ENCODE measurements around the gene PHF2. TPM values are rescaled to one million over a fixed set of nuclear protein-coding genes. Genes with fewer than 3 reads are reported as not detected.

The PHF2 gene
- total RNA-seq, 1 donor from 2014 or later: 36.5 TPM

DNA sequence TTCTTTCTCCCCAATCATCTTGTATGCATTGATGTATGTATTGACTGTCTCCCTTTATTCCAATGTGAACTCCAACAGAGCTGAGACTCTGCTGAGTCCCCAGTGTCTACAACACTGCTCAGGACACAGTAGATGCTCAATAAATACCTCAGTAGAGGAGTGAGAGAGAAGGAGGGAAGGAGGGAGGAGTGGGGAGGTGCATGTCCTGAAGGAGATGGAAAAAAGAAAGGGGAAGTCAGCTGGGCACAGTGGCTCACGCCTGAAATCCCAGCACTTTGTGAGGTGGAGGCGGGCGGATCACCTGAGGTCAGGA is 2.9 kb upstream of the PHF2 start:
- no peak for DNase-seq (ENCODE audit: low spot score, unreplicated experiment)
- Mint-ChIP-seq H3K4me3 (ENCODE audit: low read depth) (no peak overlapping the region), H3K27me3 (no peaks in the 10 kb centered on the region), H3K4me1 (ENCODE audit: low read depth) (peaks cover 15% of the 10 kb centered on the region), H3K9me3 (ENCODE audit: low read depth) (peaks cover 10% of the 10 kb centered on the region), H3K36me3 (ENCODE audit: insufficient read depth) (peaks cover 11% of the 10 kb centered on the region), H3K27ac (no peak overlapping the region)
- TF ChIP-seq, protein P1, sequence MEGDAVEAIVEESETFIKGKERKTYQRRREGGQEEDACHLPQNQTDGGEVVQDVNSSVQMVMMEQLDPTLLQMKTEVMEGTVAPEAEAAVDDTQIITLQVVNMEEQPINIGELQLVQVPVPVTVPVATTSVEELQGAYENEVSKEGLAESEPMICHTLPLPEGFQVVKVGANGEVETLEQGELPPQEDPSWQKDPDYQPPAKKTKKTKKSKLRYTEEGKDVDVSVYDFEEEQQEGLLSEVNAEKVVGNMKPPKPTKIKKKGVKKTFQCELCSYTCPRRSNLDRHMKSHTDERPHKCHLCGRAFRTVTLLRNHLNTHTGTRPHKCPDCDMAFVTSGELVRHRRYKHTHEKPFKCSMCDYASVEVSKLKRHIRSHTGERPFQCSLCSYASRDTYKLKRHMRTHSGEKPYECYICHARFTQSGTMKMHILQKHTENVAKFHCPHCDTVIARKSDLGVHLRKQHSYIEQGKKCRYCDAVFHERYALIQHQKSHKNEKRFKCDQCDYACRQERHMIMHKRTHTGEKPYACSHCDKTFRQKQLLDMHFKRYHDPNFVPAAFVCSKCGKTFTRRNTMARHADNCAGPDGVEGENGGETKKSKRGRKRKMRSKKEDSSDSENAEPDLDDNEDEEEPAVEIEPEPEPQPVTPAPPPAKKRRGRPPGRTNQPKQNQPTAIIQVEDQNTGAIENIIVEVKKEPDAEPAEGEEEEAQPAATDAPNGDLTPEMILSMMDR (IDR thresholded peaks at IDR 0.05; ENCODE audit: unreplicated experiment): no peak

DNA sequence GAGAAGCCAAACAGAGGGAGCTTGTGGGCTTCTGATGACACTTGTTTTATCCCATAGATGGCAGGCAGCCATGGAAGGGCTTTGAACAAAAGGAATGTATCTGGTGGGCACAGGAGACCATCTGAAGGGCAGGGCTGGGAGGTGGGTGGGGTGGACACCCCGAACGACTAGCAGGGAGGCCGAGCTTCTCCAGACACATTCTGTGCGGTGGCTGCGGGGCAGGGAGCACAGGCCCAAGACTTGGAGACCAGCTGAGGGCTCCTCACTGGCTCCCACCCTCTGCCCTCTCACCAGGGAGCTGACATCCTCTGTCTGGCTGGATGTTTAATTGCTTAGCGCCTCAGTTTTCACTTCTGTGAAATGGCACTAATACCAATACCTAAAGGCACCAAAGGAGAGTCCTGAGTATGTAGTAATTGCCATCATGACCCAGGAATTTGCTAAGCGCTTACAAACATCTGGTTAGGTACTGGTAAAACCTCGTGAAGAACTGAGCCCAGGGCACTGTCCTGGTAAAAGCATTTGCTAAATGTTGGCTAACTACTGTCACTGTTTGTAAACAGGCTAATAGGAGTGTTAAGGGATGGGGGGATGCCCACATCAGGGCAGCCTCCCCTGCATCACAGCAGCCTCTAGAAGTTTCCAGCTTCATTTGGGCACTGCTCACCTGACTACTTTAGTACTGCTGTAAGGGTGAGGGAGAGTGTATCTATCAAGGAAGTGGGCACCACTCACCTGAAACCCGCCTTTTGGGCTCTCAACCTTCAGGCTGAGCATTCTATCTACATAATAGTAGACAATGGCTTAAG is 2.1 kb upstream of the PHF2 start:
- peaks cover 10% of the 10 kb centered on the region for H3K9me3 Mint-ChIP-seq (ENCODE audit: low read depth)
- H3K27ac Mint-ChIP-seq: no peak overlapping the region
- H3K27me3 Mint-ChIP-seq: no peaks in the 10 kb centered on the region
- peaks cover 11% of the 10 kb centered on the region for H3K36me3 Mint-ChIP-seq (ENCODE audit: insufficient read depth)
- no peak for DNase-seq (ENCODE audit: low spot score, unreplicated experiment)
- peak overlapping the region; percentile 90 for H3K4me3 Mint-ChIP-seq (ENCODE audit: low read depth)
- peaks cover 17% of the 10 kb centered on the region for H3K4me1 Mint-ChIP-seq (ENCODE audit: low read depth)
- TF ChIP-seq, protein P1 (IDR thresholded peaks at IDR 0.05; ENCODE audit: unreplicated experiment): no peak

DNA sequence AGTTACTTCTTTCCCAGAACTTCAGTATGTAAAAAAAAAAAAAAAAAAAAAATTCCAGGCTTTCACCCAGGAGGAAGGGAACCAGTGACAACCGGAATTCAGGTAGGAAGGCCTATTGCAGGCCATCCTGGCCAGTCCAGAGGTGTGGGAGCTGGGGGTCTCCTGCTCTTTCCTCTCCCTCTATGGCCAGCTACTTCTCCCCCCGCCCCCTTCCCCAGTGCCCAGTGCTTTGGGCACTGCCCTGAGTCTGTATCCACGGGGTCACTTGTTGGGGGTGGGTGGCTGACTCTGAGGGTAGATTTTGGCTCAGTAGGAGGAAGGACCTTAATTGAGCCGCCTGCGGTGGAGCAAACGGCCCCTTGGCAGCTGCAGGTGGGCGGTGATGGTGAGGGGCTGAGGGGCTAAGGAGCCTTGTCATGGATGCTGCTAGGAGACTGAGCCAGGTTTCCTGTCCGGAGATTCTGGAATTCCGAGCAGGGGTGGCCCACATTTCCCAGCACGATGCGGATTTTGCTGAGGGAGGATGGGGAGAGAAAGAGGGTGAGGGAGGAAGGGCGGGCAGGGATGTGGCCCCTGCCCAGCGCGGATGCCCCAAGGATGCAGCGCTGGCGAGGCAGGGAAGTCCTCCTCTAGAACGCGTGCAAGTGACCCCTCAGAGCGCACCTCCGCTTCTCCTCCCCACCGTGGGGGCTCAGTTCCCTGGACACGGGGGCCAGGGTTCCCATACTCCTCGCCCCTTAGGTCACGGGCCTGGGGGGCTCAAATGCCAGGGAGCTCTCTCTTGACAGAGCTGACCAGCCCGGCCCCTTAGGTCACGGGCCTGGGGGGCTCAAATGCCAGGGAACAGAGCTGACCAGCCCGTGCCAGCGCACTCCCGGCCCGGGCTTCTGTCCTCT is 1.2 kb upstream of the PHF2 start:
- peak overlapping the region; percentile 94 for H3K27ac Mint-ChIP-seq
- TF ChIP-seq, protein P1 (IDR thresholded peaks at IDR 0.05; ENCODE audit: unreplicated experiment): no peak

DNA sequence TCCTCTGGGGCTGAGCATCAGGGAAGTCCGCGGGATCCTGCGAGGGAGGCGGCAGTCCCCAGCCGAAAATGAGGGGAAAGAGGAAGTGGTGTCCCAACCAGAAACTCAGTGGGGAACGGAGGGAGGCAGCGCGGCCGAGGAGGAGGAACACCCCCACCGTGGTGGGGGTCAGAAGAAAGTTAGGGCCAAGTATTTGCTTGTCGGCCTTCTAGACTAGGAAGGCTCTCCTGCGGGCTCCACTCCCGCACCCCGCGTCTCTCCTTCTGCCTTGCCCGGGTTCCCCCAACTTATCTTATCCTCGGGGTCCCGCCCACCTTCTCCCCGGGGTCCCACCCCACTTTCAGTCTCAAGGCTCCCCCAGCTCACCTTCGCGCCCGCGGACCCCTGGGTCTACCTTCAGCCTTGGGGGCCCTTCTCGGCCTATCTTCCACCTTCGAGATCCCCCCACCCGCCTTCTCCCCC is 557 bp upstream of the PHF2 start:
- TF ChIP-seq, protein P1 (IDR thresholded peaks at IDR 0.05; ENCODE audit: unreplicated experiment): no peak
- peaks cover 5% of the 10 kb centered on the region for H3K9me3 Mint-ChIP-seq (ENCODE audit: low read depth)
- peak overlapping the region; percentile 94 for H3K27ac Mint-ChIP-seq
- no peak for DNase-seq (ENCODE audit: low spot score, unreplicated experiment)
- H3K27me3 Mint-ChIP-seq: no peaks in the 10 kb centered on the region
- H3K36me3 Mint-ChIP-seq (ENCODE audit: insufficient read depth): peaks cover 5% of the 10 kb centered on the region
- H3K4me3 Mint-ChIP-seq (ENCODE audit: low read depth): peak overlapping the region; percentile 90
- H3K4me1 Mint-ChIP-seq (ENCODE audit: low read depth): peaks cover 30% of the 10 kb centered on the region

More for the DNA sequence above, 1.2 kb upstream of the PHF2 start:
- Mint-ChIP-seq H3K4me3 (ENCODE audit: low read depth) (peak overlapping the region; percentile 90), H3K27me3 (no peaks in the 10 kb centered on the region), H3K36me3 (ENCODE audit: insufficient read depth) (peaks cover 9% of the 10 kb centered on the region), H3K9me3 (ENCODE audit: low read depth) (peaks cover 10% of the 10 kb centered on the region), H3K4me1 (ENCODE audit: low read depth) (peaks cover 24% of the 10 kb centered on the region)
- no peak for DNase-seq (ENCODE audit: low spot score, unreplicated experiment)
